H1 (cell line): ENCODE data around the gene PAQR5. TPM values are rescaled to one million over a fixed set of nuclear protein-coding genes. Genes with fewer than 3 reads are reported as not detected.
A peak's percentile ranks its signal among the peaks of the same experiment; 100 is the strongest.

Experiments used
- CTCF ChIA-PET: fragments of 300-600 bp; sonication (Branson Sonifier 250); formaldehyde crosslinking; loops from one replicate; lab custom pipeline; 2021; ENCODE audit not compliant: partially characterized antibody; lab: Charles Lee
- POLR2A ChIA-PET: fragments of 300-600 bp; sonication (Branson Sonifier 250); formaldehyde crosslinking; loops from one replicate; lab custom pipeline; 2021; ENCODE audit warnings: inconsistent platforms; ENCODE audit not compliant: partially characterized antibody; lab: Charles Lee
- DNase-seq, 2 experiments: peaks; one replicate each; pipeline versions ENCODE4 v3.0.0 to v3.0.0-alpha.2; 2010 to 2022; ENCODE audit warnings: low spot score in 2 of 2, low read depth in 1 of 2, mixed read lengths in 1 of 2
- FAIRE-seq: peaks from 2 replicates; lab custom pipeline; 2011; peaks lifted over from hg19 to GRCh38; lab: Jason Lieb, UNC
- H2AFZ ChIP-seq: 2 replicates; pipeline ENCODE4 v1.8.1; 2012; ENCODE audit warnings: low read length, inconsistent platforms
- H2AK5ac ChIP-seq: 2 replicates; pipeline ENCODE4 v1.6.1; 2013; ENCODE audit warnings: low read depth, low read length
- H2BK120ac ChIP-seq: replicated peaks from 2 replicates; pipeline ENCODE3; 2013; ENCODE audit warnings: low read depth, low read length, inconsistent platforms
- H2BK12ac ChIP-seq: 2 replicates; pipeline ENCODE4 v1.6.1; 2013; ENCODE audit warnings: low read depth, low read length
- H2BK15ac ChIP-seq: 2 replicates; pipeline ENCODE4 v1.6.1; 2013; ENCODE audit warnings: low read length
- H2BK20ac ChIP-seq: 2 replicates; pipeline ENCODE4 v1.6.1; 2013; ENCODE audit warnings: low read length
- H2BK5ac ChIP-seq: 2 replicates; pipeline ENCODE4 v1.6.1; 2013; ENCODE audit warnings: low read depth, low read length
- H3K14ac ChIP-seq: 2 replicates; pipeline ENCODE4 v1.6.1; 2013; ENCODE audit warnings: inconsistent platforms; ENCODE audit not compliant: insufficient read length
- H3K18ac ChIP-seq: 2 replicates; pipeline ENCODE4 v1.6.1; 2013; ENCODE audit warnings: low read length; ENCODE audit errors: extremely low read depth
- H3K23ac ChIP-seq: 2 replicates; pipeline ENCODE4 v1.6.1; 2013; ENCODE audit warnings: inconsistent platforms; ENCODE audit not compliant: insufficient read length
- H3K23me2 ChIP-seq: 2 replicates; pipeline ENCODE4 v1.6.1; 2013; ENCODE audit warnings: low read depth, low read length
- H3K27ac ChIP-seq: 2 replicates; pipeline ENCODE4 v1.6.1; 2011; ENCODE audit warnings: low read depth, low read length, inconsistent platforms
- H3K27me3 ChIP-seq, 4 experiments: replicated peaks in 1 of 4; 1 replicate in 1 of 4; 2 replicates in 3 of 4; pipeline versions ENCODE4 v1.6.1 to v1.8.1; 2011 to 2013; ENCODE audit warnings: low read length in 3 of 4, mild to moderate bottlenecking in 3 of 4, inconsistent platforms in 2 of 4, mixed read lengths in 2 of 4, moderate library complexity in 1 of 4; ENCODE audit not compliant: control insufficient read depth in 3 of 4, insufficient read depth in 3 of 4; ENCODE audit errors: extremely low read depth in 1 of 4
- H3K36me3 ChIP-seq, 4 experiments: 2 replicates each; pipeline versions ENCODE4 v1.6.1 to v1.8.1; 2011 to 2013; ENCODE audit warnings: mild to moderate bottlenecking in 4 of 4, low read length in 3 of 4, moderate library complexity in 2 of 4, control low read depth in 1 of 4, inconsistent platforms in 1 of 4; ENCODE audit not compliant: insufficient read depth in 4 of 4, control insufficient read depth in 2 of 4
- H3K4ac ChIP-seq: replicated peaks from 2 replicates; pipeline ENCODE3; 2013; ENCODE audit warnings: low read length, low read depth, mixed read lengths, inconsistent platforms; ENCODE audit not compliant: insufficient read length
- H3K4me1 ChIP-seq, 4 experiments: replicated peaks in 1 of 4; 1 replicate in 1 of 4; 2 replicates in 3 of 4; pipeline versions ENCODE4 v1.6.1 to v1.8.1; 2011 to 2013; ENCODE audit warnings: low read length in 3 of 4, inconsistent platforms in 2 of 4, mixed read lengths in 1 of 4; ENCODE audit not compliant: insufficient read depth in 4 of 4, control insufficient read depth in 3 of 4
- H3K4me2 ChIP-seq, 2 experiments: 2 replicates each; pipeline versions ENCODE4 v1.6.1 to v1.8.1; 2011 to 2013; ENCODE audit warnings: low read depth in 2 of 2, low read length in 2 of 2, control low read depth in 1 of 2, inconsistent platforms in 1 of 2, mild to moderate bottlenecking in 1 of 2; ENCODE audit not compliant: insufficient read depth in 1 of 2
- H3K4me3 ChIP-seq, 4 experiments: fragments of 200-600, 300-600 bp in 1 of 4; sonication (generic), shearing (Covaris generic), sonication (Bioruptor Twin) in 1 of 4; 2 replicates each; pipeline versions ENCODE4 v1.5.1 to v1.8.1; 2011 to 2016; ENCODE audit warnings: low read length in 4 of 4, low read depth in 3 of 4, control low read depth in 2 of 4, inconsistent platforms in 2 of 4, mild to moderate bottlenecking in 2 of 4, mixed read lengths in 1 of 4, moderate library complexity in 1 of 4; ENCODE audit not compliant: insufficient read depth in 2 of 4; ENCODE audit errors: extremely low read depth in 1 of 4
- H3K56ac ChIP-seq: replicated peaks from 2 replicates; pipeline ENCODE3; 2013; ENCODE audit warnings: low read depth, mild to moderate bottlenecking, mixed read lengths, low read length, inconsistent platforms; ENCODE audit not compliant: insufficient read length
- H3K79me1 ChIP-seq: 2 replicates; pipeline ENCODE4 v1.6.1; 2013; ENCODE audit warnings: low read depth, low read length, control low read depth
- H3K79me2 ChIP-seq, 2 experiments: 2 replicates each; pipeline versions ENCODE4 v1.6.1 to v1.8.1; 2012 to 2013; ENCODE audit warnings: low read length in 2 of 2, mild to moderate bottlenecking in 2 of 2, inconsistent platforms in 1 of 2; ENCODE audit not compliant: insufficient read depth in 2 of 2, control insufficient read depth in 1 of 2
- H3K9ac ChIP-seq, 4 experiments: replicated peaks in 1 of 4; 1 replicate in 1 of 4; 2 replicates in 3 of 4; pipeline versions ENCODE4 v1.6.1 to v1.8.1; 2011 to 2013; ENCODE audit warnings: low read depth in 3 of 4, low read length in 3 of 4, control low read depth in 2 of 4, mild to moderate bottlenecking in 2 of 4, moderate library complexity in 2 of 4, inconsistent platforms in 1 of 4; ENCODE audit errors: extremely low read depth in 1 of 4
- H3K9me3 ChIP-seq, 2 experiments: 2 replicates each; pipeline versions ENCODE4 v1.6.1 to v1.8.1; 2012 to 2013; ENCODE audit warnings: mild to moderate bottlenecking in 2 of 2, moderate library complexity in 2 of 2, control low read depth in 1 of 2, inconsistent platforms in 1 of 2, low read depth in 1 of 2, low read length in 1 of 2, mixed read lengths in 1 of 2; ENCODE audit not compliant: insufficient read depth in 2 of 2
- H4K20me1 ChIP-seq, 2 experiments: replicated peaks in 1 of 2; 2 replicates each; pipeline versions ENCODE3 to v1.8.1; 2011 to 2013; ENCODE audit warnings: inconsistent platforms in 2 of 2, low read length in 2 of 2, mild to moderate bottlenecking in 1 of 2; ENCODE audit not compliant: insufficient read depth in 2 of 2, control insufficient read depth in 1 of 2
- H4K5ac ChIP-seq: 2 replicates; pipeline ENCODE4 v1.6.1; 2013; ENCODE audit warnings: low read length, low read depth, mixed read lengths, inconsistent platforms; ENCODE audit not compliant: insufficient read length
- H4K8ac ChIP-seq: 2 replicates; pipeline ENCODE4 v1.8.0; 2013; ENCODE audit warnings: mild to moderate bottlenecking, moderate library complexity, low read length, inconsistent platforms; ENCODE audit not compliant: insufficient read depth; ENCODE audit errors: extremely low read depth
- H4K91ac ChIP-seq: replicated peaks from 2 replicates; pipeline ENCODE3; 2013; ENCODE audit warnings: low read length, mixed read lengths, inconsistent platforms; ENCODE audit not compliant: insufficient read length
- CHD1 ChIP-seq: IDR thresholded peaks from 2 replicates; pipeline ENCODE4 v1.6.1; 2012; ENCODE audit warnings: low read depth, low read length, improper control_type of control experiment
- CREB1 ChIP-seq: IDR thresholded peaks from 2 replicates; pipeline ENCODE4 v1.6.1; 2012; ENCODE audit warnings: inconsistent platforms
- CTBP2 ChIP-seq: IDR thresholded peaks from 2 replicates; pipeline ENCODE4 v1.7.0; 2011; ENCODE audit warnings: borderline replicate concordance, mild to moderate bottlenecking, moderate library complexity, mixed read lengths, low read length; ENCODE audit not compliant: insufficient read depth, insufficient read length
- KDM4A ChIP-seq: IDR thresholded peaks from one replicate; pipeline ENCODE4 v1.7.1; 2012; ENCODE audit warnings: low read depth, mild to moderate bottlenecking, moderate library complexity, low read length, inconsistent platforms; ENCODE audit not compliant: severe bottlenecking
- KDM5A ChIP-seq: fragments of 200-600 bp; IDR thresholded peaks from 2 replicates; pipeline ENCODE4 v1.7.1; 2012; ENCODE audit warnings: mild to moderate bottlenecking, low read length, inconsistent platforms, mixed read lengths
- MAFK ChIP-seq: IDR thresholded peaks from 2 replicates; pipeline ENCODE4 v1.6.1; 2012; ENCODE audit warnings: low read depth, mild to moderate bottlenecking, improper control_type of control experiment, low read length
- POLR2A ChIP-seq, 2 experiments: IDR thresholded peaks; 1 replicate in 1 of 2; 2 replicates in 1 of 2; pipeline ENCODE4 v1.6.1; 2011; ENCODE audit warnings: low read depth in 2 of 2, low read length in 2 of 2, mild to moderate bottlenecking in 2 of 2; ENCODE audit errors: control extremely low read depth in 1 of 2
- POLR2AphosphoS5 ChIP-seq: IDR thresholded peaks from 2 replicates; pipeline ENCODE4 v1.6.1; 2011; ENCODE audit warnings: low read depth, low read length
- RBBP5 ChIP-seq: IDR thresholded peaks from 2 replicates; pipeline ENCODE4 v1.7.1; 2012; ENCODE audit warnings: low read depth, mild to moderate bottlenecking, inconsistent platforms, low read length, moderate library complexity, borderline replicate concordance
- RXRA ChIP-seq: IDR thresholded peaks from 2 replicates; pipeline ENCODE4 v1.6.1; 2011; ENCODE audit warnings: low read depth, mild to moderate bottlenecking, low read length, moderate library complexity; ENCODE audit not compliant: insufficient read depth
- SIX5 ChIP-seq: IDR thresholded peaks from 2 replicates; pipeline ENCODE4 v1.6.1; 2011; ENCODE audit warnings: mild to moderate bottlenecking, low read depth, low read length
- TEAD4 ChIP-seq: IDR thresholded peaks from 2 replicates; pipeline ENCODE4 v1.6.1; 2012; ENCODE audit warnings: low read depth, low read length, inconsistent platforms, mixed read lengths
- ZNF274 ChIP-seq: IDR thresholded peaks from 2 replicates; pipeline ENCODE4 v1.7.0; 2012; ENCODE audit warnings: low read length, borderline replicate concordance; ENCODE audit errors: extremely low read depth
- WGBS, 2 experiments: shearing (Covaris generic) in 1 of 2; methylation state at CpG; one replicate each; pipeline versions ENCODE4 v1.1.6 to v1.1.7; 2013 to 2015; ENCODE audit warnings: low lambda C conversion rate in 2 of 2, mixed read lengths in 2 of 2, inconsistent platforms in 1 of 2, low coverage in 1 of 2, missing lambda C conversion rate in 1 of 2; ENCODE audit not compliant: insufficient replicate concordance in 2 of 2, insufficient coverage in 1 of 2, insufficient read length in 1 of 2; ENCODE audit errors: extremely low coverage in 1 of 2, missing lambda C conversion rate in 1 of 2; 5-methylcytosine and 5-hydroxymethylcytosine counted together
- polyA plus RNA-seq, 7 experiments: library from polyadenylated mRNA; depleted of rRNA in 3 of 7; stranded (reverse) in 5 of 7; unstranded in 2 of 7; fragments of >200 nt in 5 of 7; fragments of 200-250 nt in 2 of 7; gene quantifications; 1 replicate in 5 of 7; 2 replicates in 1 of 7; 4 replicates in 1 of 7; pipeline versions ENCODE4 v1.2.1 to v1.2.3, GENCODE V29; 2011 to 2013; ENCODE audit warnings: missing spikeins in 2 of 7, mixed read lengths in 2 of 7
- total RNA-seq: library from RNA; stranded (reverse); fragmentation: NEBNext Ultra II Directional; extraction: Animal tissue kit (Norgen Biotek cat#: 25700); gene quantifications from 2 replicates; pipeline ENCODE4 v1.2.1, GENCODE V29; 2021

Gene PAQR5
- total and polyA plus RNA-seq, 2 of the 8 experiments (the other 6 are each of a cell fraction or from before 2014, with no cell fraction given), result 8.7 to 18.1 TPM

DNA sequence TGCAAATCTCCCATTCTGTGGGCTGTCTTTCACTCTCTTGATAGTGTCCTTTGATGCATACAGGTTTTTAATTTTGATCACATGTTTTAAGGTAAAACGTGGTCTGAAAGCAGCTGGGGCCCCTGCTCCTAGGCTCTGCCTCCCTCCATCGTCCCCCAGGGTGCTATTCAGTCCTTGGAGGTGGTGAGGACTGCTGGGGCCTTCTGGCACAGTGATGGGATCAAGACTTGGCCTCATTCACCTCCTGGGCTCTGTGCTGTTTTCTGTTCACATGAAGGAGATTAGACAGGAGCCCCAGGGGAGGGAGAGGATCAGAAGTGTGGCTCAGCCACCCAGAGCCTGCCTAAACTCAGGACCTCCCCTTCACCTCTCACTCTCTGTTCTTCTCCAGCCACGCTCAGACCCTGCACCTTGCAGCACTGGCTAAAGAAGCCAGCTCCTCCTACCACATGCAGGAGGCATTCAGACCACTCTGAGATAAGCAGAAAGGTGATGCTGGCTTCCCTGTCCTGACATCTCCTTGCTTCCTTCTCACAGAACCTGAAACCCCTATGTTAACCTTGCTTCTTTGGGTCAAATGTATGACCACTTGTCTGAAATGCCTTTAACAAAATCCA lies 43.9 kb downstream of the PAQR5 start:
- CTCF ChIA-PET, result interaction anchor here (0.7 to 0.8 kb wide), 2 partner anchors 19 to 626 kb away, joined by 3 read pairs; no protein-coding TSS in a partner anchor
- peak overlapping the region; percentile 3; the same call in 1 of the 2 replicates for H2AFZ ChIP-seq
- peak overlapping the region in 1 of 4 experiments; percentile 11; a peak in 1 of 8 replicates for H3K4me3 ChIP-seq
- H4K20me1 ChIP-seq, result no peaks in the 10 kb centered on the region
- DNase-seq, result no peak
- peak overlapping the region; percentile 56 for H4K91ac ChIP-seq
- no peaks in the 10 kb centered on the region for H3K9me3 ChIP-seq
- WGBS, 2 experiments, result 45% methylated on average over 3 of the region's 3 CpGs; no CpG with 5 or more reads in 1 of the 2 experiments
- POLR2A ChIA-PET, result interaction anchor here (0.7 to 1.5 kb wide), 4 partner anchors 10 to 27 kb away, joined by 3 to 4 read pairs (median 4); no protein-coding TSS in a partner anchor
- H2BK20ac ChIP-seq, result 0 out of 2 replicates have a peak overlapping the region, but pooled peaks have one; percentile 9
- H3K9ac ChIP-seq, result no peak overlapping the region; a peak in 1 of 7 replicates
- H3K56ac ChIP-seq, result no peak overlapping the region
- H3K23me2 ChIP-seq, result no peaks in the 10 kb centered on the region
- no peaks in the 10 kb centered on the region for H3K79me1 ChIP-seq
- H2BK12ac ChIP-seq, result no peak overlapping the region; the same call in 1 of the 2 replicates
- peak overlapping the region; percentile 5; the same call in 1 of the 2 replicates for H2BK5ac ChIP-seq
- H2AK5ac ChIP-seq, result 0 out of 2 replicates have a peak overlapping the region, but pooled peaks have one; percentile 41
- peak overlapping the region; percentile 29 to 45 for H3K4me2 ChIP-seq
- H2BK120ac ChIP-seq, result no peak overlapping the region
- H3K18ac ChIP-seq, result peak overlapping the region; percentile 3; the same call in 1 of the 2 replicates
- H4K8ac ChIP-seq, result no peak overlapping the region
- no peak overlapping the region for H3K27ac ChIP-seq
- H3K36me3 ChIP-seq, result no peaks in the 10 kb centered on the region; a peak in 1 of 8 replicates
- FAIRE-seq, result no peak
- no peaks in the 10 kb centered on the region for H3K79me2 ChIP-seq
- H3K4me1 ChIP-seq, result peaks cover 11 to 20% (median 14%) of the 10 kb centered on the region in 4 experiments
- H3K23ac ChIP-seq, result no peak overlapping the region
- TF ChIP-seq POLR2AphosphoS5 (no peak), RXRA (no peak), POLR2A (IDR thresholded peaks at IDR 0.05; ENCODE audit: control extremely low read depth in 1 of 2, low read depth in 2 of 2, low read length in 2 of 2) (no peak), TEAD4 (no peak), MAFK (no peak), KDM4A (no peak), SIX5 (no peak), RBBP5 (no peak), CHD1 (no peak), CREB1 (no peak), ZNF274 (no peak), KDM5A (no peak), CTBP2 (no peak)
- H3K4ac ChIP-seq, result no peak overlapping the region
- H3K14ac ChIP-seq, result no peak overlapping the region
- peak overlapping the region; percentile 14; the same call in 1 of the 2 replicates for H2BK15ac ChIP-seq
- H3K27me3 ChIP-seq, result no peaks in the 10 kb centered on the region
- H4K5ac ChIP-seq, result peak overlapping the region; percentile 1
